ENCODE measurements around the gene GLUL.

The GLUL gene

DNA sequence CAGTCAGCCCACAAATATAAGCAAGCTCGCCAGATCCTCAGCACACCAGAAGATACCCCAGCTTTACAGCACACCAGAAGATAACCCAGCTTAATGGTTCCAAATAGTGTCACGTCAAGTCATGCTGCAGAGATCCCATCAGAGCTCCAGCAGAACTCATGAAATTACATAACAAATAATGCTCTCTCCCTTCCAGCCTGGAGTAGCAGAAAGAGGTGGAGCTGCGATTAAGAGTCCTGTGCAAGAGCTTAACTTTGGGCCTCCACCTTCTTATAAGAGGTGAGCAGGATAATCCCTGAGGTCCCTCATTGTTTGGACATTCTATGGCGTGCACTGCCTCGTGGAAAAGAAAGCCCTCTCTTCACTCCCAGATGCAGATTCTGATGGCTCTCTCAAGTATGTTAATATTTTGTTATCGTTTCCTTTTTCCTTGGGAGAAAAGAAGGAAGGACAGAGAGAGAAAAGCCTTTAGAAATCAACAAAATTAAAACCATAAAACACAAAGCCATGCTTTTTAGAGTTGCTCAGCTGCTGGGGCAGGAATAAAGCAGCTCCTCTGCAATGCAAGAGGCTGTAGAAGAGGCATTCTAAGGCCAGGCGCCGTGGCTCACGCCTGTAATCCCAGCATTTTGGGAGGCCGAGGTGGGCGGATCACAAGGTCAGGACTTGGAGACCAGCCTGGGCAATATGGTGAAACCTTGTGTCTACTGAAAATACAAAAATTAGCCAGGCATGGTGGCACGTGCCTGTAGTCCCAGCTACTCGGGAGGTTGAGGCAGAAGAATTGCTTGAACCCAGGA, 59.1 kb downstream of the GLUL start:
- H3K27me3 ChIP-seq (ENCODE audit: control insufficient read depth, insufficient read depth, low read length): no peaks in the 10 kb centered on the region
- H3K9me3 ChIP-seq (ENCODE audit: control insufficient read depth, low read length): no peaks in the 10 kb centered on the region
- H3K9ac ChIP-seq (ENCODE audit: low read length): no peak overlapping the region
- H3K36me3 ChIP-seq (ENCODE audit: control insufficient read depth, insufficient read depth, low read length): no peaks in the 10 kb centered on the region
- no peak overlapping the region for H3K4me3 ChIP-seq (ENCODE audit: low read length)
- H3K4me1 ChIP-seq (ENCODE audit: control insufficient read depth, insufficient read depth, low read length): no peaks in the 10 kb centered on the region
